GM18517 (cell line): ENCODE data around the gene SPOPL.
A peak's percentile ranks its signal among the peaks of the same experiment; 100 is the strongest.
"Not testable (repeated sequence)": the region's sequence is repeated elsewhere in the genome, so short reads cannot be mapped to it uniquely, and the experiment has no call there.

Experiments used
- ATAC-seq: cut with Tn5 transposase; IDR thresholded peaks from one replicate; pipeline ENCODE4 v1.9.1; 2021; ENCODE audit warnings: mild to moderate bottlenecking, moderate library complexity; ENCODE audit not compliant: unreplicated experiment

SPOPL gene

DNA sequence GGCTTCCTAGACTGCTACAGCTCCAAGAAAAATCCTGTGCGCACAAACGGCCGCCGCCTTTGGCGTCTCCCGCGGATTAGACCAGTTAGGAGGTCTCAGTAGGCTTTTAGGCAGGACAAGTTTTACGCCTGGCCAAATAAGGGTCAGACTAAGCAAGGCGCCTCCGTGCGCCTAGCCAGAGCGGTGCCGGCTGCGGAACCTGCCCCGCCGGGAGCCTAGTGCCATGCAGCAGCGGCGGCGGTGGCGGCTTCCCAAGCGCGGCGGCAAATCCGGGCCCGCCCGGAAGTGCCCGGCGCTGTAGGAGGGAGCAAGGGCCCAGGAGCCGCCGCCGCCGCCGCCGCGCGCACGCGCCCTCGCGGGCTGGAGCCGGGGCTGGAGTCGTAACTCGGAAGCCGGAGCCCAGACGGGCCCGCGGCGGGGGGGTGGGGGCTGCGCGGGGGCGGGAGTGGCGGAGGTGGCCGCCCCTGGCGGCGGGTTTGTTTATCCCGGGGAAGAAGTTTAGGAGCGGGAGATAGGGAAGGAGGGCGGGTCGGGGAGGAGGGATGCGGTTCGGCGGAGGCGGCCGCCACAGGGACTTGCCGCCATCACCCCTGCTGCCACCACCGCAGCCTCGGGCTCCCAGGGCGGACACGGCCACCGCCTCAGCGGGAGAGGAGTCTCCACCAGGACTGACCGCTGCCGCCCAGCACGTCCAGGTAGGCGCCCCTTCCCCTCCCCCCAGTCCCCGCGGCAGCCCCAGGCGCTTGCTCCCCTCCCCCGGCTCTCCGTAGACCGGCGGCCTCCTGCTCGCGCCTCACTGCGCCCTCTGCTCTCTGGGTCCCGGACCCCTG, at the start of gene SPOPL:
TSS of gene SPOPL (plus strand) at position 346 of the 830 bp plus-strand sequence. CDS start 48,447 bp downstream, outside the sequence.
- ATAC-seq = peak; percentile 50

DNA sequence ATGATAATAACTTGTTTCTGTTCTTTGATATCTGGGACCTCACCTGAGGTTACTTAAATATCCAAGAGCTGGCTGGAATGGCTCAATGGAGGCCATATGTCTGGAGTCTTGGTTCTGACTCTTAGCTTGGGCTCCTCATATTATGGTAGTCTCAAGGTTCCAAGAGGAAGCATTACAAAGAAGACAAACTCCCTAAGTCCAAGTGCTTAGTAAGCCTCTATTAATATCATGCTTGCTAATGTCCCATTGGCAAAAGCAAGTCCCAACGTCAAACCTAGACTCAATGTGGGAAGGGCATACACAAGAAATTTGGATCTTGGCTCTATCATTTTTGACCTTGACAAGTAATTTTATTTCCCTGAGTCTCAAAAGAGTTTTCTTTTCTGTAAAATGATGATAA, 49.2 kb upstream of the SPOPL start:
- no peak for ATAC-seq

DNA sequence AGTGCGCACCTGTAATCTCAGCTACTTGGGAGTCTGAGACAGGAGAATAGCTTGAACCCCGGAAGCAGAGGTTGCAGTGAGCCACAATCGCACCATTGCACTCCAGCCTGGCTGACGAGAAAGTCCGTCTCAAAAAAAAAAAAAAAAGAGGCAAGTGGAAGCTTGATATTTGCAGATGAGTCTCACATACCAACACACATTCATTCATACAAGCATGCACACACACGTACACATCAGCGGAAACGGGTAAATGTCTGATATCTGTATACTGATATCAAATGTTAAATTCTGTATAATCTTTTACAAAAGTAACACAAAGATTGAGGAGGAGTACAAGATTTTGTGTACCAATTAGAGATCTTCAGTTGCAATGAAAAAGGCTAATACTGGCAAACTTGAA, 47.8 kb upstream of the SPOPL start:
- no peak for ATAC-seq

DNA sequence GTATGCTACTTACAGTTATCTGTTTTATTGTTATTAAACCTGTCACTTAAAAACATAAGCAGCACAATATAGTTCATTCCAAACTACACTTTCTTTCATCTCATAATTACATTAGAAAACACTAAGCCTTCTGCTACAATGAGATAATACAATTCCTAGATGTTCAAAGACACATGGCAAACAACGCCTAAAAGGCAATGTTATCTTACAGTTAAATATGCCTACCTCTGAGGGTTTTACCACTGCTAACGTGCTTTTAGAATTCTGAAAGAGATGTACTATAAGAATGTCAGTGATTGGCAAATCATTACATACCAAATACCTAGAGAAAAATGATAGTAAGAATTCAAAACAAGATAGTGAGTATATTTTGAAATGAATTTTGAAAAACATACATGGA, 46.8 kb upstream of the SPOPL start:
- ATAC-seq = no peak

DNA sequence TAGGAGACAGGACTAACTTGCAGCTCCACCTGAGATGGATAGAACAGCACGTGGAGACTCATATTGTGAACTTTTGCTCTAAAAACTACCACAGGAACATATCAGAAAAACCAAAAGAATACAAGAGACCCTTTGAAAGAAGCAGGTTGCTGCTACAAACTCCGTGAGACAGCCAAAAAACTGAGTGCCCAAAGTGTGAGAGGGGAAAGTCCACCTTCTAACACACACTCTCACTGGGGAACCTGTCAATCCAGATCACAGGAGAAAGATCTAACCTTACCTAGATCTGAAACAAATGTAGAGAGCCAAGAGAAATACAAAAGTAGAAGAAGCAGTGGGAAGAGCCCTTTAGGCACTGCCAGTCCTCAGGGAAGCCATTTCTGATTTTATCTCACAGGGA, 46.3 kb upstream of the SPOPL start:
- no peak for ATAC-seq

DNA sequence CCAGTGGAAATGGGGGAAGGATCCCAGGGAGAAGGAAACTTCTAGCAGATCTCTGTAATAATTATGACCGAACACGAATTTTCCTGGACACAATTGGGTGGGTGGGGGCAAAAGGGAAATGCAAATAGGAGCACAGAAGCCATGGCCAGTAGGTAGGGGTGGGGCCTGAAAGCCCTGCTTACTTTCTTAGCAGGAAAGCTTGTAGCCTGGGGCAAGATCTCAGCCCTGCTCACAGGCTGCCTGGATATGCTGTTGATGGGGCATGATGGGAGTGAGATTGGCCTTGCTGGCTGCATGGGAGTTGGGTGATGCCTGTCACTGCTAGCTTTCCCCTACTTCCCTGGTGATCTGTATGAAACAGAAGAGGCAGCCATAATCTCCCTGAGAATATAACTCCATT, 45.9 kb upstream of the SPOPL start:
- ATAC-seq = no peak

DNA sequence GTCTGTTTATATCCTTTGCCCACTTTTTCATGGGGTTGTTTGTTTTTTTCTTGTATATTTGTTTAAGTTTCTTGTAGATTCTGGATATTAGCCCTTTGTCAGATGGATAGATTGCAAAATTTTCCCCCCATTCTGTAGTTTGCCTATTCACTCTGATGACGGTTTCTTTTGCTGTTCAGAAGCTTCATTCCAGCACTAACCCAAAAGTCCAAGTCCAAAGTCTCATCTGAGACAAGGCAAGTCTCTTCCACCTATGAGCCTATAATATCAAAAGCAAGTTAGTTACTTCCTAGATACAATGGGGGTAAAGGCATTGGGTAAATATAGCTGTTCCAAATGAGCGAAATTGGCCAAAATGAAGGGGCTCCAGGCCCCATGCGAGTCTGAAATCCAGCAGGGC, 38.9 kb upstream of the SPOPL start:
- not testable (repeated sequence) for ATAC-seq

DNA sequence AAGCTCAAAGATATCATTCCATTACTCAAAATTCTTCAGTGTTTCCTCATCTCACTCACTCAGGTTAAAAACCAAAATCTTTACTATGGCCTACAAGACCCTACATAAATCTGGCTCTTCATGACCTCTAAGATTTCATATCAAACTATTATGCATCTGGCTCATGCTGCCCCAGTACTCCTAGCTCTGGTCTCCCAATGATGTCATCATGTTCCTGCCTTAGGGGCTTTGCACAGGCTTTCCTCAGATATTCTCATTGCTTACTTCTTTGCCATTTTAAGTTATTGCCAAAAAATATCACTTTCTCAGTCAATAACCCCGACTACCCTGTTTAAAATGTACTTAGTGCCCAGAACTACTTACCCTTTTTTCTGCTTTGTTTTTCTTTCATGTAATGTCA, 33.0 kb upstream of the SPOPL start:
- no peak for ATAC-seq

DNA sequence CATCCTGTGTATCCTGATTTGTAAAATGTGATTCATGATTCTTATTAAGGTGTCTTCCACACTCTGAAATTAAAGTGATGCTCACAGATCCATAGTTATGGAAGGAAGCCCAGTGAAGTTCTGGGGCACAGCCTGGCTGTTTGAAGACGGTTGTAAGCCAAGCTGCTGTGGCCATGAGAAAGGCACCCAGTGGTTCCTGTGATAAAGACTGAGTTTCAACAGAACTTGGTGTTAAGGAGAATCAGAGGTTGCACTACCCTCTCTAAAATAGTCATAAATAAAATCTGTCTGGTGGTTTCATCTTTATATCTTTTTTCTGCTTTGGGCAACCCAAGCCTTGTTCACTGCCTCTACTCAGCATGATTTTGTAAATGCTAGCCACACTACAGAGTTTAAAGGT, 32.2 kb upstream of the SPOPL start:
- no peak for ATAC-seq

DNA sequence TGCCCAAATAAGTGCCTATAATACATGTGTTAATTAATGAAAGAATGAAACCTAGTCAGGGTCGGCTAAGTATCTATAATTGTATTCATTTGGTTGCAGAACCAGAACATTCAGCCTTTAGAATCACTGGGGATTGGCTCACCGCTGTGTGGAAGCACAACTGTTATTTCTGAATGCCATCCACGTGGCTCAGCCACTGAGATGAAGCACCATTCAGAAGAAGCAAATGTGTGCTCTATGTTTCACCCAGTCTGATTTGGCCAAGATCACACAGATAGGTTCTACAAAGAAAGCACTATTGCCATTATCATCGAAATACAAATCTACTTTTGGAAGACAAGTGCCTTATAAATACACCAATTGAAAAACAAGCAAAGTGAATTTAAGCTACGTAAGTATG, 30.6 kb upstream of the SPOPL start:
- no peak for ATAC-seq

DNA sequence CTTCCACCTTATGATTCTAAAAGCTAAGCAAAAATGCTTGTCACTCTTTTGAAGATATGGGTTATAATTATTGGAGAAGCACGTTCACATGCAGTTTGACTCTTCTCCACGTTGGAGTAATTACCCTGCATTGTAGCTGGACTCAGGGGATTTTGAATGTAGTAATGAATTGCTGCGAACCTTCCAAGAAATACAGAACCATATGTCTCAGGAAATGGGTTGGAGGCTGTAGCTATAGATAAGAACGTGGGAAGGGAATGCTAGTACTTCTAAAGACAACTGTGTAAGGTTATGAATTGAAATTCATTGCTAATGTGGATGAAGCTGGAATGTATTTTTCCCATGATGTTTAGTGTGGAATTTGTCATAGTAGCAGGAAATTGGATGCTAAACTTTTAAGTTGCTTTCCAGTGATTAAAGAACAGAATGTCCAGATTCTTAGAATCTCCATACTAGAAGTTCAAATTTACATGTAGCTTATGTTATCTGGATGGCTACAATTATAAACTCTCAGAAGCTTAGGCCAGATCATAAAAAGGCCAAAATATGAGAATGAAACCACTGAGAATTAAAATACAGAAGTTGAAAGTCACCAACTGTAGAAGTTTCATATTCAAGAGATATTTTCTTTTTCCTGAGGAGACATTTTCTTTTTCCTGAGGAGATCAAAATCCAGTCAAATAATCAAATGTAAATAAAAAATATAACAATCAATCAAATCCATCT, 27.3 kb upstream of the SPOPL start:
- ATAC-seq = no peak

DNA sequence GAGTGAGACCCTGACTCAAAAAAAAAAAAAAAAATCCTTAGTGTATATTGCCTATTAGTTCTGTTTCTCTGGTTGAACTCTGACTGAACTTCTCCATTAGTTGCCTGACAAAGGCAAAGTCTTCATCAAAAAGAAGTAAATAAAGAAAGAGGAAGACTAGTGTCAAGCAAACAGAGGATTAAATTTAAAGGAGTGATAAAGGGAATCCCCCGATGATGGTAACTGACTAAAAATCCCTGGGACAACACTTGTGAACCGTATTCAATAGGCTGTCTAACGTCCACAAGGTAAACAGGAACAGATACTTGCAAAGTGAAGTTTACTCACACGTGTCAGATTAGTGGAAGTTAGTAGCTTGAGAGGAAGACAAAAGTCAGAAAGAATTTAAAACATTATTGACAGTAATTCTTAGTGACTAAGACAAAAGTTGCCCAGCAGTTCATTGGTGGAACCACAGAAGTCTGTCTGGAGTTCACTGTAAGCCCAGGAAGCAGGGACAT, 26.2 kb upstream of the SPOPL start:
- ATAC-seq = peak; percentile 89

DNA sequence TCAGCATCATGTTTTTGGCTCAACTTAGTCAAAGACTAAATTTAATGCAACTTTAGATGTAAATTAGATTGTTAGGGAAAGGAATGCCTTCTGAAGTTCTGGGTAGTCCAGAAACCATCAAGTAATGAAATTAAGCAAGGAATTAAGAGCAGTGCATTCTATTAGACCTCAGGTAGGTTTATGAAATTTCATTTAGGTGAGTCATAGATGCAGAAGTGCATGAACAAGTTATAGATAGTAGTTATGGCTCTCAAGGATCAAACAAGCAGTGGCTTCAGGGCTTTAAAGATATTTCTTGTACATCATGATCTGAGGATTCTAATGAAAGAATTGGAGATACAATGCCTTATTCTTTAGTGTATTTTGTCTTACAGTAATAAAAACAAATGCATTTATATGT, 25.4 kb upstream of the SPOPL start:
- ATAC-seq = no peak

DNA sequence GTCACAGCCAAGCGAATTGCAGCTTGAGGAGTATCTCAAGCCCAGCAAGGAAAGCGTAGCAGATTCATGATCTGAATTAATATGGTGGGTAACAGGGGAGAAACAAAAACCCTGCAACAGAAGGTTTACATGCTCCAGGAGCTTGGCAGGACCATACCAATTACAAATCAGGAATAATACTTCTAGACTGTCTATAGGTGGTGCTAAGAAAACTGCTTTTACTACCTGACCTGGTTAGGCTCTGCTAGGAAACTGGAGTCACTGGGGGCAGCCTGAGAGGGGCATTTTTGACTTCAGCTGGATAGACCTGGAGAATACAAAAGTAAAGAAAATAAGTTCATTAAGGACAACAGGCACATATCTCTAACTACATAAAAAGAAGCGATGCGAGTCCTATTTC, 24.6 kb upstream of the SPOPL start:
- no peak for ATAC-seq

DNA sequence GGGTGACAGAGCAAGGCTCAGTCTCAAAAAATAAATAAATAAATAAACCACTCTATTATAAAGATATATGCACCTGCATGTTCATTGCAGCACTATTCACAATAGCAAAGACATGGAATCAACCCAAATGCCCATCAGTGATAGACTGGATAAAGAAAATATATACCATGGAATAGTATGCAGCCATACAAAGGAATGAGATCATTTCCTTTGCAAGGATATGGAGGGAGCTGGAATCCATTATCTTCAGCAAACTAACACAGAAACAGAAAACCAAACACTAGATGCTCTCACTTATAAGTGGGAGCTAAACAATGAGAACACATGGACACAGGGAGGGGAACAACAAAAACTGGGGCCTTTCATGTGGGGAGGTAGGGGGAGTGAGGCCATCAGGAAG, 18.8 kb upstream of the SPOPL start:
- not testable (repeated sequence) for ATAC-seq

DNA sequence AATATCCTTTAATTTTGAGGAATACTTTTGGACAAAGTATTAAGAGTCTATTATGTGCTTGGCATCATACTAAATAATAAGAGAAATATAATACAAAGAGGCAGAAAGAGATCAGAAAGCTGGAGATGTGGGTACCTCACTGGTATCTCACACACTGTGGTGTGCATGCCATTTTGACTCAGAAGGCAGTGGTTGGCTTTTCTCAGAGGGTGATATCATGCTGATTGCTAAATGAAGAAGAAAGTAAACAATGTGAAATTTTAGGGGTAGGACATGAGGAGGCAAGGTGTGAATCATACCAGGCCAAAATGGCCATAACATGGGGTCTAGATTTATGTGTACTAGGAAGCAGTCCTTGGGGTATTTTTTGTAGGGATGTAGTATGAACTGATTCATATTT, 16.6 kb upstream of the SPOPL start:
- ATAC-seq = no peak

DNA sequence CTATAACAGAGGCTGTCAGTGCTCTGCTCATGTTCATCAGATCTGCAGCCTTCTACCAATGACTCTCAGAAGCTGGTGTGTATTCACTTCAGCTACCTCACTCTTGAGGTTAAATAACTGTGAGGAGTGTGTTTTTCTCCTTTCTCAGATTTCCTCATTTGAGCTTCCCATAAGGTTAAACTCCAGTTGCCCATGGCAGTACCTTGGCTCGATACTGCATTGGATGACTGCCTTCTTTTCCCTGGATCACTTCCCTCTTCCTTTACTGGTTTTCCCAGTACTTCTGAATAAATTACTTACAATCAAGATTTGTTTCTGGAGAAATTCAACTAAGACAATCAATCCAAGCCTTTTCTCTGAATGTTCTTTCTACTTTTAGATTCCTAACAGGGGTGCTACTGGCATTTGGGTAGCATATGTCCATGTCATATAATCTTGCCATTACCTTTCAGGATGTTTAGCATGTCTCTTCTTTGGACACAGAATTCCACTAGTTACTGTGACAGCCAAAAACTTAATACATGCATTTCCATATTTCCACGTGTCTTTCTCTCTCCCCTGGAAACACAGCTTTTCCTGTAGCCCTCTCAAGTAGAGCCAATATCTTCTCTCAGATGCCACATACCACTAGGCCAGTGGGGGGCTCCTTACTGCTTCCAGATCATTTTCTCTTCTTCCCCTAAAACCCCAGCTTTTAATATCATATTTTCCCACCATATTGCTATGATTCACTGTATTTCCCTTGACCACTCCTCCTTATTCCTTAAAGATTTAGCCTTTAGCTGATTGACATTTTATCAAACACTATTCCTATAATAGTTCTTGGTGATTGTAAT, 15.0 kb upstream of the SPOPL start:
- ATAC-seq = no peak

DNA sequence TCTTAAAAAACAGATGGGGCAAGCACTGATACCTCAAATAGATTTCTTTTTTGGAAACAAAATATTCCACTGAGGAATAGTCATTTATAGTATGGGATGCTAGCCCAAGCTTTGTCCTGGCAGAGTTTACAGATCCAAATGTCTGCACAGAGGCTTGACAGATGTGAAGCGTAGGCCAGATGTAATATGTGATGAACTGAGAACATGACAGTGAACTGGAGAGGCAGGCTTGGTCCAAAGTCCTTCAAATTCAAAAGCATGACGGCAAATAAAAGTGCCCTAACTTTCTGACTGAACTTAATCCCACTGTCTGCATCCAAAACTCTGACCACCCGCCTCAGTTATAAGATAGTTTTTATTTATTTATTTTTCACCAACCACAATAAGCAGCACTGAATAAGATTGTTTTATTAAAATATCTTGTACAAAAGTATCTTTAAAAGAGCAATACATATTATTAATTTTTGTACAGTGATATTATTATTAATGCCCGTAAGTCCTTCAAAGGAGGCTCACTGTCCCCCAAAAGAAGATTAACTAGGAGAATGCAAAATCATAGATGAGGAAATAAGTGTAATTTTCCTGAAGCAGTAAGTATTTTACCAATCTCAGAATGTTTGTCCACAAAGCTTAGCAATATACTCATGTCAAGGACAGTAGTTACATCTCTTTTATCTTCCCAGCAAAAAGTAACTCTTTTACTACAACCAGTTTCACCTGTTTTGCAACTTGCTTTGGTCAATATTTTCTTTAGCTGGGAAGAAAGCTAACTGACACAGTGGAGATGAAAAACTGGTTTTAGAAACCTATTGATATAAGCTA, 10.7 kb upstream of the SPOPL start:
- no peak for ATAC-seq

DNA sequence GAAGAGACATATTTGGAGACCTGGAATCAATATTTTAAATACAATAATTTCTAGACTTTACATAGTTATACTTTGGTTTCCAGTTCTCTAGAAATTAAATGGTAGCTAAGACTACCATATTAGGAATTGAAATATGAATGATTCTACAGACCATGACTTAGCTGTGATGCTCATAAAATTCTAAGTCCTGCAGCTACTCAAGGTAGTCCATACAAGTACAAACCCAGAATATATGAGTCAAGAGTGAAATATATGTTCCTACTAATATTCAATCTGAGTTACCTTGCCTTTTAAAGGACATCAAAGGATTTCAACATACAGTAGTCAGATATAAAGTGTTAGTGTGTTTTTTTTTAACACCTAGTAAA, 10.1 kb upstream of the SPOPL start:
- ATAC-seq = no peak

DNA sequence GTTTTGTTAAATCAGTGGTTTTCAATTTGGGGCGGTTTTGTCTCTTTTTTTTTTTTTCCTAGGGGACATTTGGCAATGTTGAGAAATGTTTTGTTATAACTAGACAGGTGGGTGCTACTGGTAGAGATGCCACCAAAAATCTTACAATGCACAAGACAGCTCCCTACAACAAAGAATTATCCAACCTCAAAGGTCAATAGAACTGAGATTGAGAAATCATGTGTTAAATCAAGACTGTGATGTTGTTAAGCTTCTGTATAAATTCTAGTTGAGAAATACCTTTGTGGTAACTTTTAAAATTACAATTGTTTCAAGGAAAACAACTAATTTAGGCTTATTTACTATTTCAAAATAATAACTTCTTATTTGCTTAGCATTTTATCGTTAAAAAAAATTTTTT, 9.4 kb upstream of the SPOPL start:
- no peak for ATAC-seq

DNA sequence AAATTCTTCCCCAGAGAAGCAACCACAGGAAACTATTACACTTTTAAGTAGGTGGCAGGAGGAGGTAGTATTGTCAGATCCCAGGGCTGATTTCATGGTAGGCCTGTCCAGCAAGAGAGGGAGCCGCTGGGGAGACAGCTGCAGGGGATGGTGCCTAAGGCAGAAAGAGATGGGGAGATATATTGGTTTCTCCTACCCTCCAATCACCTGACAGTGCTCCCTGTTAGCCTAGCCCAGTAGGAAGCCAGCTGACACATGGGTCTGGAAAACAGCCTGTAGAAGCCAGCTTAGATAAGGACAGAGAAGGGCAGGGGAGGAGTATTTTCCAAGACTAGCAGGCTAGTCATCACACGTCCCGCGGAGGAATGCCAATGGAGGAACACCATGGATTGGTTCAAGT, 8.2 kb upstream of the SPOPL start:
- no peak for ATAC-seq
